OCI-LY3 (cell line): ENCODE data around the gene STK4.

Experiments
- EZH2phosphoT487 ChIP-seq: fragments of 200-600 bp; shearing (Covaris generic); IDR thresholded peaks from 2 replicates; pipeline ENCODE4 v1.6.1; 2018; ENCODE audit warnings: antibody characterized with exemption, mixed run types, low read depth
- TF ChIP-seq, protein P1 (sequence below): fragments of 200-600, 300-600 bp; sonication (generic); IDR thresholded peaks from 2 replicates; pipeline ENCODE4 v1.5.1; 2014; ENCODE audit warnings: antibody characterized with exemption, low read length, low read depth

DNA sequence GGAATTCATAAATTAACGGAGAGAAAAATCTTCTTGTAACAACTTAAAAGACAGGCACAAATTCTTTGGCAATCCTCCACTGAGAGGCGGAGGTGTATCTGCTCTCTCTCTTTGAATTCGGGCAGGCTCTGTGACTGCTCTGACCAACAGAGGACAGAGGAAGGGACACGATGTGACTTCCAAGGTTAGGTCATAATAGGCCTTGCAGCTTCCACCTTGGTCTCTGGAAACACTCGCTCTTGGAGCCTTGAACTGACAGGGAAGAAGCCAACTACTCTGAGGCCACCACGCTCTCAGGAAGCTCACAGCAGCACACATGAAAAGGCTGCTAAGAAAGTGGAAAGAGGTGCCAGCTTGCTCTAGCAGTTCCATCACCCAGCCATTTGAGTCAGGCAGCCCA lies 21.1 kb upstream of the STK4 start:
- TF ChIP-seq, protein P1, sequence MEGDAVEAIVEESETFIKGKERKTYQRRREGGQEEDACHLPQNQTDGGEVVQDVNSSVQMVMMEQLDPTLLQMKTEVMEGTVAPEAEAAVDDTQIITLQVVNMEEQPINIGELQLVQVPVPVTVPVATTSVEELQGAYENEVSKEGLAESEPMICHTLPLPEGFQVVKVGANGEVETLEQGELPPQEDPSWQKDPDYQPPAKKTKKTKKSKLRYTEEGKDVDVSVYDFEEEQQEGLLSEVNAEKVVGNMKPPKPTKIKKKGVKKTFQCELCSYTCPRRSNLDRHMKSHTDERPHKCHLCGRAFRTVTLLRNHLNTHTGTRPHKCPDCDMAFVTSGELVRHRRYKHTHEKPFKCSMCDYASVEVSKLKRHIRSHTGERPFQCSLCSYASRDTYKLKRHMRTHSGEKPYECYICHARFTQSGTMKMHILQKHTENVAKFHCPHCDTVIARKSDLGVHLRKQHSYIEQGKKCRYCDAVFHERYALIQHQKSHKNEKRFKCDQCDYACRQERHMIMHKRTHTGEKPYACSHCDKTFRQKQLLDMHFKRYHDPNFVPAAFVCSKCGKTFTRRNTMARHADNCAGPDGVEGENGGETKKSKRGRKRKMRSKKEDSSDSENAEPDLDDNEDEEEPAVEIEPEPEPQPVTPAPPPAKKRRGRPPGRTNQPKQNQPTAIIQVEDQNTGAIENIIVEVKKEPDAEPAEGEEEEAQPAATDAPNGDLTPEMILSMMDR: no peak
- TF ChIP-seq EZH2phosphoT487: no peak
